Bronchial epithelial cell (primary cell): ENCODE data around the gene CDIPT. TPM values are rescaled to one million over a fixed set of nuclear protein-coding genes. Genes with fewer than 3 reads are reported as not detected.

Experiments used
- DNase-seq: peaks from one replicate; pipeline ENCODE4 v3.0.0-alpha.2; 2010; ENCODE audit warnings: low read depth
- FAIRE-seq: peaks from 2 replicates; lab custom pipeline; 2011; peaks lifted over from hg19 to GRCh38; lab: Jason Lieb, UNC
- H3K27me3 ChIP-seq: 2 replicates; pipeline ENCODE4 v1.5.1; 2011; ENCODE audit warnings: low read length; ENCODE audit not compliant: control insufficient read depth, insufficient read depth
- H3K36me3 ChIP-seq: 2 replicates; pipeline ENCODE4 v1.5.1; 2011; ENCODE audit warnings: low read length; ENCODE audit not compliant: control insufficient read depth, insufficient read depth
- H3K4me3 ChIP-seq: 2 replicates; pipeline ENCODE4 v1.5.1; 2011; ENCODE audit warnings: mild to moderate bottlenecking, low read depth, low read length, control low read depth
- CTCF ChIP-seq: IDR thresholded peaks from 2 replicates; pipeline ENCODE4 v1.5.1; 2011; ENCODE audit warnings: mild to moderate bottlenecking, moderate library complexity, low read length, control low read depth, inconsistent platforms; ENCODE audit not compliant: insufficient read depth, severe bottlenecking
- total RNA-seq: library from RNA; depleted of rRNA; stranded (reverse); fragments of >200 nt; gene quantifications from 2 replicates; pipeline ENCODE4 v1.2.1, GENCODE V29; 2014

The CDIPT gene
- total RNA-seq, 1 donor from 2014 or later: 53.2 TPM

- peaks cover 13% of the 10 kb centered on the region for H3K36me3 ChIP-seq
- H3K27me3 ChIP-seq: no peaks in the 10 kb centered on the region
- no peak for TF ChIP-seq CTCF
- no peak for FAIRE-seq
- H3K4me3 ChIP-seq: no peak overlapping the region
- DNase-seq: no peak
Measured at GRCh38 chr16:29810699-29811169, 52.3 kb downstream of the CDIPT start.

- Histone ChIP-seq H3K4me3 (no peak overlapping the region), H3K36me3 (peaks cover 13% of the 10 kb centered on the region), H3K27me3 (no peaks in the 10 kb centered on the region)
- no peak for TF ChIP-seq CTCF
- FAIRE-seq (no peak), DNase-seq (no peak)
Measured at GRCh38 chr16:29809850-29810698, 53.0 kb downstream of the CDIPT start.

- Histone ChIP-seq H3K27me3 (no peaks in the 10 kb centered on the region), H3K4me3 (no peak overlapping the region), H3K36me3 (peaks cover 13% of the 10 kb centered on the region)
- no peak for FAIRE-seq
- no peak for TF ChIP-seq CTCF
- no peak for DNase-seq
Measured at GRCh38 chr16:29809031-29809747, 53.8 kb downstream of the CDIPT start.

Other genes starting within 250 kb of the CDIPT start
- not detected in 2 replicates for gene SPN, start 200.0 kb downstream of the CDIPT start, total RNA-seq
- under 0.01 and 0.79 TPM in 2 replicates for gene QPRT, start 184.0 kb downstream of the CDIPT start, total RNA-seq
- not detected in 2 replicates for gene C16orf54, start 117.2 kb downstream of the CDIPT start, total RNA-seq
- gene ZG16, start 85.0 kb downstream of the CDIPT start, total RNA-seq: not detected in 2 replicates
- gene KIF22, start 72.5 kb downstream of the CDIPT start, total RNA-seq: 11.3 and 12.0 TPM in 2 replicates
- 125 and 168 TPM in 2 replicates for gene MAZ, start 56.7 kb downstream of the CDIPT start, total RNA-seq
- not detected in 2 replicates for gene PRRT2, start 51.0 kb downstream of the CDIPT start, total RNA-seq
- 15.2 and 24.7 TPM in 2 replicates for gene PAGR1, start 47.1 kb downstream of the CDIPT start, total RNA-seq
- gene MVP, start 42.8 kb downstream of the CDIPT start, total RNA-seq: 87.1 and 118 TPM in 2 replicates
- gene SEZ6L2, start 36.3 kb upstream of the CDIPT start, total RNA-seq: 1.8 and 2.9 TPM in 2 replicates
- 1.2 and 2.4 TPM in 2 replicates for gene ASPHD1, start 37.3 kb upstream of the CDIPT start, total RNA-seq
- gene KCTD13, start 63.0 kb upstream of the CDIPT start, total RNA-seq: 8.2 and 12.2 TPM in 2 replicates
- 49.8 and 66.1 TPM in 2 replicates for gene TMEM219, start 98.9 kb upstream of the CDIPT start, total RNA-seq
- gene TAOK2, start 110.6 kb upstream of the CDIPT start, total RNA-seq: 24.7 and 28.7 TPM in 2 replicates
- 6.0 and 6.8 TPM in 2 replicates for gene HIRIP3, start 132.4 kb upstream of the CDIPT start, total RNA-seq
- 15.1 and 22.6 TPM in 2 replicates for gene INO80E, start 133.0 kb upstream of the CDIPT start, total RNA-seq
- gene DOC2A, start 147.8 kb upstream of the CDIPT start, total RNA-seq: not detected in 2 replicates
- not detected in 2 replicates for gene C16orf92, start 160.0 kb upstream of the CDIPT start, total RNA-seq
- gene TLCD3B, start 168.0 kb upstream of the CDIPT start, total RNA-seq: not detected in 2 replicates
- 496 and 527 TPM in 2 replicates for gene ALDOA, start 202.5 kb upstream of the CDIPT start, total RNA-seq
- gene PPP4C, start 212.8 kb upstream of the CDIPT start, total RNA-seq: 249 and 310 TPM in 2 replicates
- 0.26 and 0.90 TPM in 2 replicates for gene TBX6, start 228.7 kb upstream of the CDIPT start, total RNA-seq
- 3.7 and 7.4 TPM in 2 replicates for gene YPEL3, start 233.0 kb upstream of the CDIPT start, total RNA-seq